HCT116 (cell line): ENCODE measurements around the gene HINT2. TPM values are rescaled to one million over a fixed set of nuclear protein-coding genes. Genes with fewer than 3 reads are reported as not detected.

Source experiments
- ATAC-seq: fragments of 200-7000 bp; cut with Tn5 transposase; 2 replicates; pipeline ENCODE4 v1.9.1; 2020; ENCODE audit warnings: mild to moderate bottlenecking, moderate library complexity
- BruUV-seq: library from RNA; stranded (reverse); fragments of 400-500 nt; replicated peaks from 2 replicates; lab custom pipeline; 2021; lab: Mats Ljungman, UMichigan
- CTCF ChIA-PET: fragments of 300-600 bp; sonication (Branson Sonifier 250); formaldehyde crosslinking; loops from one replicate; lab custom pipeline; 2021; ENCODE audit warnings: antibody characterized with exemption; lab: Charles Lee
- POLR2A ChIA-PET: fragments of 300-600, 350-600 bp; sonication (Branson Sonifier 250); formaldehyde crosslinking; loops from one replicate; lab custom pipeline; 2021; ENCODE audit warnings: antibody characterized with exemption; lab: Charles Lee
- RAD21 ChIA-PET, 2 experiments: fragments of 300-600 bp; sonication (Branson Sonifier 250); formaldehyde crosslinking; loops; one replicate each; lab custom pipeline; 2023; ENCODE audit warnings: low total read pairs in 2 of 2; ENCODE audit not compliant: uncharacterized antibody in 2 of 2, unreplicated experiment in 2 of 2, low non-redundant PET in 1 of 2; lab: Charles Lee
- DNase-seq: peaks from one replicate; pipeline ENCODE4 v3.0.0-alpha.2; 2010; ENCODE audit warnings: low read depth, low spot score
- H2AFZ ChIP-seq: fragments of 200-600 bp; shearing (Covaris generic), sonication (generic); 2 replicates; pipeline ENCODE4 v1.6.1; 2017; ENCODE audit warnings: low read depth, mixed run types, mixed read lengths, antibody characterized with exemption, low read length; ENCODE audit not compliant: poor library complexity, severe bottlenecking
- H3K27ac ChIP-seq: 2 replicates; pipeline ENCODE4 v1.5.1; 2012; ENCODE audit warnings: low read depth, low read length
- H3K27me3 ChIP-seq: fragments of 200-600 bp; sonication (generic); 2 replicates; pipeline ENCODE4 v1.6.1; 2016; ENCODE audit warnings: mixed run types, low read length, mixed read lengths; ENCODE audit not compliant: insufficient read depth
- H3K36me3 ChIP-seq, 2 experiments: fragments of 200-500 bp in 1 of 2; fragments of 200-600 bp in 1 of 2; sonication (Bioruptor generic) in 1 of 2; sonication (generic) in 1 of 2; 2 replicates each; pipeline versions ENCODE4 v1.5.1 to v1.6.1; 2014 to 2016; ENCODE audit warnings: low read length in 2 of 2, inconsistent platforms in 1 of 2, mixed read lengths in 1 of 2, mixed run types in 1 of 2; ENCODE audit not compliant: insufficient read depth in 2 of 2, control insufficient read depth in 1 of 2
- H3K4me1 ChIP-seq, 2 experiments: fragments of 200-600 bp in 1 of 2; sonication (generic) in 1 of 2; 2 replicates each; pipeline versions ENCODE4 v1.5.1 to v1.6.1; 2012 to 2017; ENCODE audit warnings: low read length in 2 of 2, inconsistent platforms in 1 of 2, mild to moderate bottlenecking in 1 of 2, mixed read lengths in 1 of 2, mixed run types in 1 of 2, moderate library complexity in 1 of 2; ENCODE audit not compliant: insufficient read depth in 2 of 2, control insufficient read depth in 1 of 2
- H3K4me2 ChIP-seq: fragments of 200-600 bp; sonication (generic); 2 replicates; pipeline ENCODE4 v1.6.1; 2017; ENCODE audit warnings: mixed run types, low read length, mixed read lengths
- H3K4me3 ChIP-seq, 2 experiments: fragments of 200-600 bp in 1 of 2; sonication (generic) in 1 of 2; replicated peaks in 1 of 2; 2 replicates each; pipeline ENCODE4 v1.5.1; 2011 to 2016; ENCODE audit warnings: low read length in 2 of 2, control low read depth in 1 of 2, low read depth in 1 of 2, mild to moderate bottlenecking in 1 of 2, mixed read lengths in 1 of 2, mixed run types in 1 of 2
- H3K79me2 ChIP-seq: fragments of 200-600 bp; sonication (generic); 2 replicates; pipeline ENCODE4 v1.6.1; 2017; ENCODE audit warnings: mild to moderate bottlenecking, mixed run types, low read length, moderate library complexity, mixed read lengths; ENCODE audit not compliant: insufficient read depth
- H3K9ac ChIP-seq: fragments of 200-600 bp; sonication (generic); 2 replicates; pipeline ENCODE4 v1.6.1; 2016; ENCODE audit warnings: low read length, mixed read lengths
- H3K9me2 ChIP-seq: fragments of 200-600 bp; sonication (generic), shearing (Covaris generic); 2 replicates; pipeline ENCODE4 v1.6.1; 2017; ENCODE audit warnings: mixed run types, mild to moderate bottlenecking, moderate library complexity; ENCODE audit not compliant: insufficient read depth
- H3K9me3 ChIP-seq, 2 experiments: fragments of 200-500 bp in 1 of 2; fragments of 200-600 bp in 1 of 2; sonication (Bioruptor generic) in 1 of 2; sonication (generic) in 1 of 2; 2 replicates each; pipeline ENCODE4 v1.6.1; 2014 to 2017; ENCODE audit warnings: low read length in 2 of 2, mixed read lengths in 2 of 2, inconsistent platforms in 1 of 2, low read depth in 1 of 2, mild to moderate bottlenecking in 1 of 2, mixed run types in 1 of 2, moderate library complexity in 1 of 2; ENCODE audit not compliant: control insufficient read depth in 1 of 2, insufficient read depth in 1 of 2
- H4K20me1 ChIP-seq: fragments of 200-600 bp; sonication (generic), shearing (Covaris generic); 2 replicates; pipeline ENCODE4 v1.6.1; 2017; ENCODE audit warnings: mixed run types, mild to moderate bottlenecking, moderate library complexity; ENCODE audit not compliant: insufficient read depth
- FOSL1 ChIP-seq: IDR thresholded peaks from 2 replicates; pipeline ENCODE4 v1.6.1; 2012; ENCODE audit warnings: low read depth
- SP1 ChIP-seq: IDR thresholded peaks from 2 replicates; pipeline ENCODE4 v1.6.1; 2012; ENCODE audit warnings: low read depth
- intact Hi-C: fragments of 100-400 bp; cut with micrococcal nuclease; formaldehyde crosslinking; loops from 2 replicates; pipeline ENCODE4 v1.10.0; 2022
- total RNA-seq: library from RNA; stranded (reverse); gene quantifications from one replicate; pipeline ENCODE4 v1.2.1, GENCODE V29; 2021; ENCODE audit not compliant: unreplicated experiment
- TF ChIP-seq, protein P1 (sequence below): IDR thresholded peaks from 2 replicates; pipeline ENCODE4 v1.6.1; 2012

Gene HINT2
- total RNA-seq, 1 experiment from 2014 or later: 49.0 TPM

DNA sequence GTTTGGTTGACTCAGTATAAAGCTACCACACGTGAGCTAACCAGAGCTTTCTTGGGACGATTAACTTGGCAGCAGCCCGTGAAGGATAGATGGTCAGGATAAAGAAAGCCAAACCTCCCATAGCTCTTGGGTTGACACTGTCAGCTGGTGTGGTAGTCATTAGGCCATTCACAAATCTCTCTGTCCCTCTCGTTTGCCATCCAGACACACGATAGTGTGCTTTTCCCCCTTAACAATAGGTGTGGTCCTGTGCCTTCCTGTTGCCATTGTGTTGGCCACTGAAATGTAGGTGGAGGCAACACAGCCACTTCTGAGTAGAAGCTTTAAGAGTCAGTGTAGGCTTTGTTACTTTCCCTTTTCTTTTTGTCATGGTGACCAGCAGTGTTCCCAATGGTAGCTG lies 43.6 kb upstream of the HINT2 start (continued):
- TF ChIP-seq, protein P1, sequence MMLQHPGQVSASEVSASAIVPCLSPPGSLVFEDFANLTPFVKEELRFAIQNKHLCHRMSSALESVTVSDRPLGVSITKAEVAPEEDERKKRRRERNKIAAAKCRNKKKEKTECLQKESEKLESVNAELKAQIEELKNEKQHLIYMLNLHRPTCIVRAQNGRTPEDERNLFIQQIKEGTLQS: no peak

DNA sequence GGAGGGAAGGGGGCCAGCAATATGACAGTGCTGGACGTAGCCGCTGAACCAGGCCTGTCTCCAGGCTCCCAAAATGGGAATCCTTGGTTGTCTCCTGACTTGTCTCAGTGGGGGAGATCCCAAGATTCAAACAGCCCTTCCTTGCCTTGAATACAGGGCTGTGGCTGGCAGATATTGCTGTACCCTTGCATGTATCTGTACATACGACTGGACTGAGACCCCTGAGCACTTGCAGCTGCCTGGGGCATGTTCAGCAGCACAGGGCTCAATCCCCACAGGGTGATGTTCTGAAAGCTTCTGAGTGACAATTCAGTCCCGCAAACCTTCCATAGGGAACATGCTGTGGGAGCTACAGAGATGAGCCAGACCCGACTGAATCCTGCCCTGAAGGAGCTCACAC lies 42.0 kb upstream of the HINT2 start:
- Histone ChIP-seq H2AFZ (no peak overlapping the region), H3K36me3 (no peaks in the 10 kb centered on the region), H3K9me3 (no peaks in the 10 kb centered on the region), H3K4me3 (no peak overlapping the region), H3K9me2 (no peaks in the 10 kb centered on the region), H4K20me1 (no peaks in the 10 kb centered on the region), H3K79me2 (no peaks in the 10 kb centered on the region), H3K9ac (no peak overlapping the region), H3K27me3 (peaks cover 3% of the 10 kb centered on the region; the same call in 1 of the 2 replicates), H3K4me1 (no peaks in the 10 kb centered on the region), H3K27ac (no peak overlapping the region), H3K4me2 (no peak overlapping the region)
- no peak for ATAC-seq
- BruUV-seq: no TSS peak
- intact Hi-C loops: no loop called here
- CTCF ChIA-PET: interaction anchor here (1.6 kb wide), 1 partner anchor 25 kb away, joined by 5 read pairs; no protein-coding TSS in a partner anchor
- TF ChIP-seq SP1: no peak
- DNase-seq: no peak
- POLR2A ChIA-PET: no interaction called here
- RAD21 ChIA-PET: no interaction called here

DNA sequence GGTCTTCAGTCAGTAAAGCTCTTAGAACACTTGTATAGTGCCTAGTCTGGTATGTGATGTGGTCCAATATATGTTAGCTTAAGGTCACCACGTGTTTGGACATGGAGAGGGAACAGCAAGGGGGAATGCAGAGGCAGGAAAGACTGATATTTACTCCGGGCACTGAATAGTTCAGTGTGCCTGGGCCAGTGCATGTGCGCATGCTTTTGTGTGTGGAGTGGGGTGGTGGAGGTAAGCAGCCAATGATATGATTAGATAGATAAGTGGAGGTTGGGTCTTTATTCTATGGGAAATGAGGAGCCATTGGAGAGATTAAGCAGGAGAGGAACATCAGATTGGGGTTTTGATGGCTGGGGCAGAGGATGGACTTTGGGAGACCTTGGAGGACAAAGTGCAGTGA lies 41.4 kb upstream of the HINT2 start:
- no TSS peak for BruUV-seq
- H3K9ac ChIP-seq: no peak overlapping the region
- DNase-seq (no peak), ATAC-seq (no peak)
- no peak for TF ChIP-seq SP1
- no peak for TF ChIP-seq FOSL1
- H3K79me2 ChIP-seq: no peaks in the 10 kb centered on the region
- H3K27me3 ChIP-seq: peaks cover 3% of the 10 kb centered on the region; the same call in 1 of the 2 replicates
- CTCF ChIA-PET: interaction anchor here (1.6 kb wide), 1 partner anchor 26 kb away, joined by 5 read pairs; no protein-coding TSS in a partner anchor
- POLR2A ChIA-PET: no interaction called here
- no peak overlapping the region for H3K4me2 ChIP-seq
- H4K20me1 ChIP-seq: no peaks in the 10 kb centered on the region
- no peak overlapping the region for H2AFZ ChIP-seq
- intact Hi-C loops: no loop called here
- no peaks in the 10 kb centered on the region for H3K9me3 ChIP-seq
- no peaks in the 10 kb centered on the region for H3K4me1 ChIP-seq
- H3K27ac ChIP-seq: no peak overlapping the region
- no peaks in the 10 kb centered on the region for H3K9me2 ChIP-seq
- no peaks in the 10 kb centered on the region for H3K36me3 ChIP-seq
- no peak overlapping the region for H3K4me3 ChIP-seq
- RAD21 ChIA-PET: no interaction called here
